GM18870 (cell line): ENCODE measurements around the gene TRAPPC2L.

Source experiments
- ATAC-seq: cut with Tn5 transposase; IDR thresholded peaks from one replicate; pipeline ENCODE4 v1.9.1; 2021; ENCODE audit warnings: moderate library complexity; ENCODE audit not compliant: unreplicated experiment

TRAPPC2L gene

DNA sequence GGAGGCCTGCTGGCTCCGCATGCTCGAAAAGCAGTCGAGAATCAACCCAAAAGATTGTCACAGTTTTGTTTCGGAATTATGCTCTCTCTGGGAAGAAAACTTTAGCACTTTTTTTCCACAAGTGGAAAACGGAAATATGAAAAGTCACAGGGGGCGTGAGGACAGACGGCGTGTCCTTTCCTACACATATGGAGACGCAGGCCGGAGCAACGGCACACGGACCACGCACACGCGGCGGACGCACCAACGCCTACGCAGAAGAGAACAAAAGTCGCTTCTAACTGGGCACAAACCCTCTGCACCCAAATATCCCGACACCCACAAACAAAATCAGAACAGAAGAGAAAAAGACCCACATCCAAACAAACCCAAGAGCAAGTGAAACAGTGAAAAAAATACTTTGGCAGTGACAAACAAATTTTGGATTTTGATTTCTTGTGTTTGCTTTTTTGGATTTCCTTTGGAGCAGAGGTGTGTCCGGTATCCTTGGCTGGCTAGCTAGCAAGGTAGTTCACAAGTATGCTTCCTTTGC is 18.8 kb downstream of the TRAPPC2L start:
- no peak for ATAC-seq

GRCh38 chr16:88876942-88877526 is 20.1 kb downstream of the TRAPPC2L start:
- ATAC-seq = no peak

- ATAC-seq = no peak
Measured at GRCh38 chr16:88877564-88878289, 20.8 kb downstream of the TRAPPC2L start.

- no peak for ATAC-seq
Measured at GRCh38 chr16:88878356-88878755, 21.4 kb downstream of the TRAPPC2L start.

DNA sequence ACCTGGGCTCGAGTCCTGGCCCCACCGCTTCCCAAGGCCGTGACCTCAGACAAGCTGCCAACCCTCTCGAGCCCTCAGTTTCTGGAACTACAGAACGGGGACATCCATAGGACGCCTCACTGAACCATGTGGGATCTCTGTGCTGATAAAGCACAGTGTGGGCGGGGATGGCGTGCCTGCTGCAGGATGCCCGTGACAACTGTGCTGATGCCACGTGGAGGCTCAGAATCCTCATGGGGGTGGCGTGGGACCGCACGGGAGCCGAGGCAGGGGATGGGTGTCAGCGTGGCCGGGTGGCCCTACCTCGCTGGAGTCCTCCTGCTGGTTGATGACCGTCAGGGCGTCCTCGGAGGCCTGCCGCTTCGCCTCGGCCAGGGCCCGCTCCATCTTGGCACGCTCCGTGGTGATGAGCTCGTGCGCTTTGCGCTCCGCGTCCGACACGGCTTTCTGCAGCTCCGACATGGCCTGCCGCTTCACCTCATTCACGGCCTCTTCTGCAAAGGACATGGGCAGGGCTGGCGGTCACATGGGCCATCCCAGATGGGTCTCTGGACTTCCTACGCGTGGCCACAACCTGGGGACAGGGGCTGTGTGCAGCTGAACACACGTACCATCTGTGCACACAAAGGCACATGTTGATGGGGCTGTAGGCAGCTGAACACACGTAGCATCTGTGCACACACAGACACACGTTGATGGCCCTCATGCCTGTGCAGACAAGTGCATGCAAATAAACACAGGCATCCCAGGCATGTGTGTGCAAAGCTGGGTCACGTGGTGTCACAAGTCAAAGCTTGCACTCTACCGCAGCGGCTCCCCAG is 22.2 kb downstream of the TRAPPC2L start:
- no peak for ATAC-seq

- ATAC-seq = no peak
Measured at GRCh38 chr16:88879788-88880055, 22.8 kb downstream of the TRAPPC2L start.

DNA sequence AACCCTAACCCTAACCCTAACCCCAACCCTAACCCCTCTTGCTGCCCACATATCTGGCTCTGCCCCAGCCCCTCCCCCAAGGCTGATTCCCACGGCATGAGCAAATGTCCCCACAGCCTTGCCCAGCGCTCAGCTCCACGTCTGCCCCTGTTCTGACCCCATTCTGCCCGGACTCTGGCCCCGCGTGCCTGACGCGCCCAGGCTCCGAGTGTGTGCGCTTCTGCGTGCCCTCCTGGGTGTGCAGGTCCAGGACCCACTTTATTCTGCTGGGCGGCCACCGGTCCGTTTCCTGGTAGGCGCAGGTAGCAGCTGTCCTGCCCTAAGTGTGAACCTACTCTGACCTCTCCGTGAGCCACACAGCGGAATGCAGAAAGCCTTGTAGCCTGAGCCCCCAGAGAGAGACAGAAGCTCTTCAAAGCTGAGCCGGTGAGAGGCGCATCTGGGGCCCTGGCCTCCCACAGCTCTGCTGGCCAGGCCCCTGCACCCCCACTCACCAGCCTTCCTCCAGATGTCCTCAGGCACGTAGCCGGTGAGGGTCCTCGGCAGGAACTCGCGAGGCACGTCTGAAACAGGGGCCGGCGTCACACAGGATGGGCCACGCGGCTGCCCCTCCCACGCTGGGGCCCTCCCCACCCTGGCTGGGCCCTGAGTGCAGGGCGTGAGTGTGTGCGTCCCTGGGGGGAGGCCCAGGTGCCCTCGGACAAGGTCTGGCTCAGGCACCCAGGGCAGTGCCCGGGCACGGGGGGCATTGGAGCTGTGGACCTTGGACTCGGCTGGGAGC is 23.5 kb downstream of the TRAPPC2L start:
- no peak for ATAC-seq

GRCh38 chr16:88881007-88881615 is 24.2 kb downstream of the TRAPPC2L start:
- no peak for ATAC-seq

DNA sequence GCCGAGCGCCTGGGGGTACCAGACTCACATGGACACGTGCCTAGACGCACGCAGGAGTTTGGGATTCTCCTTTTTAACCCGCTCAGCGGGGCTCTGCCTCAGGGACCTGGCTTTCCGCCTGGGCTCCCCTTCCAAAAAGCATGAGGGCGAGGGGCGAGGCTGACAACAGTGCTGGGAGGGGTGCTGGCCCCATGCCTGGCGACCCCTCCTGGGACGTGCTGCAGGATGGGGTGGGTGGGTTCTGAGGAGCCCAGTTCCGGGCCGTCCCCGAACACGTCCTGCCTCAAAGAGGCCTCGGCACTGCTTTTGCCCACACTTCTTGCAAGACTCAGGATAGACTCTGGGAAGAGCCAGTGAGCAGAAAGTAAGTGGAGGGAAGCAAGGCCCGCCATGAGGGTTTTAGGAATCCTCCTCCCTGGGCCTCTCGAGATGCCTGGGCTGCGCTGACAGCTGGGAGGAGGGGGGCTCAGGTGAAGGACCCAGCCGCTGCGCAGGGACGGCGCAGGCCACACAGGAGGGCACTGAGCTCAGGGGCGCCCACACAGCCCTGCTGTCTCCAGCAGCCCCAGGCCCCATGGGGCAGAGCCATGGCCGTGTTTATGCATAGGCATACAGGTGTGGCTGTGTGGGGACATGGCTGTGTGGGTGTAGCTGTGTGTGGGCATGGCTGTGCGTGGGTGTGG is 24.9 kb downstream of the TRAPPC2L start:
- no peak for ATAC-seq

DNA sequence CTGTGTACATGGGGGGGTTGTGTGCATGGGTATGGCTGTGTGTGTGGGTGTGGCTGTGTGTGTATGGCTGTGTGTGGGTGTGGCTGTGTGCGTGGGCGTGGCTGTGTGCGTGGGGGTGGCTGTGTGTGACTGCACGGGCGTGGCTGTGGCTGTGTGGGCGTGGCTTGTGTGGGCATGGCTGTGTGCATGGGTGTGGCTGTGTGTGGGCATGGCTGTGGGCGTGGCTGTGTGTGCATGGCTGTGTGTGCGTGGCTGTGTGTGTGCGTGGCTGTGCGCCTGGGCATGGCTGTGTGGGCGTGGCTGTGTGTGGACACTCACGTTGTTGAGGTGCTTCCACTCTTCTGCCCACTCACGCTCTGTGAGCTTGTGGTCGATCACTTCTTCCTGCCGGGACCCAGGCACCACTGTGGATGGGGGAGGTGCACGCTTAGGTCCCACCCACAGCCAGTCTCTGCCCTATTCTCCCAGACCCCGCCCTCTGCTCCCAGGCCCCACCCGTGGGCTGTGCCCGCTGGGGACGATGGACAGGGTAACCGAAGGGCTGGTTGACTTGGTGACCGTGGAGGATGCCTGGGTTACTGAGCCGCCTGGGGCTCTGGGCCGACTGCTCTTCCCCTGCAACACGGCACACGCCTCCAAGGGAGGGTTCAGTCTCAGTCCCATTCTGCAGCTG is 25.6 kb downstream of the TRAPPC2L start:
- ATAC-seq = no peak

DNA sequence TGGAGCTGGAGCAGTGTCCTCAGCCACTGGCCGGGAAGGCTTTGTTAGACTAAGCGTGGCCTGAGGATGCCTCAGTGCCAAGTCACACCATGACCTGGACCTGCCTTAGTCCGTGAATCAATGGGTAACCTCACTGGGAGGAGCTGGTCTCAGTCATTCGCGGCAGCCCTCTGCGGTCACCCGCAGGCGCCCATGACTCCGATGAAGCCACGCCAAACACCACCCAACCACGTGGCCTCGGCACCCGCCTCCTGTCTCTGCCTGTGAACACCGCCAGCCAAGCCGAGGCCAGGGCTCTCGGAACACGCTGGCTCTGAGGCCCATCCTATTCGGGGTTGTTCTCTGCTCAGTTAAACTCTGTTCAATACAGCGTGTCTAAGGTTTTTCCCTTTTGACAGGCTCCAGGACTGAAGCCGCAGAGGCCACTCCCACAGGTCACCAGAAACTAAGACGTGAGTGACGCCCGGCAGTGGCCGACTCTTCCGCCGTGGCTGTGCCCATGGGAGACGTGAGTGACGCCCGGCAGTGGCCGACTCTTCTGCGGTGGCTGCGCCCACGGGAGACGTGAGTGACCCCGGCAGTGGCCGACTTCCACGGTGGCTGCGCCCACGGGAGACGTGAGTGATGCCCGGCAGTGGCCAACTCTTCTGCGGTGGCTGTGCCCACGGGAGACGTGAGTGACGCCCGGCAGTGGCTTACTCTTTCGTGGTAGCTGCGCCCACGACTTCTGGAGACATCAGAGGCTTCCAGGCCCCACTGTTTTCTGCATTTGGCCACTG is 26.4 kb downstream of the TRAPPC2L start:
- no peak for ATAC-seq

- ATAC-seq = no peak
Measured at GRCh38 chr16:88883946-88884345, 27.0 kb downstream of the TRAPPC2L start.

DNA sequence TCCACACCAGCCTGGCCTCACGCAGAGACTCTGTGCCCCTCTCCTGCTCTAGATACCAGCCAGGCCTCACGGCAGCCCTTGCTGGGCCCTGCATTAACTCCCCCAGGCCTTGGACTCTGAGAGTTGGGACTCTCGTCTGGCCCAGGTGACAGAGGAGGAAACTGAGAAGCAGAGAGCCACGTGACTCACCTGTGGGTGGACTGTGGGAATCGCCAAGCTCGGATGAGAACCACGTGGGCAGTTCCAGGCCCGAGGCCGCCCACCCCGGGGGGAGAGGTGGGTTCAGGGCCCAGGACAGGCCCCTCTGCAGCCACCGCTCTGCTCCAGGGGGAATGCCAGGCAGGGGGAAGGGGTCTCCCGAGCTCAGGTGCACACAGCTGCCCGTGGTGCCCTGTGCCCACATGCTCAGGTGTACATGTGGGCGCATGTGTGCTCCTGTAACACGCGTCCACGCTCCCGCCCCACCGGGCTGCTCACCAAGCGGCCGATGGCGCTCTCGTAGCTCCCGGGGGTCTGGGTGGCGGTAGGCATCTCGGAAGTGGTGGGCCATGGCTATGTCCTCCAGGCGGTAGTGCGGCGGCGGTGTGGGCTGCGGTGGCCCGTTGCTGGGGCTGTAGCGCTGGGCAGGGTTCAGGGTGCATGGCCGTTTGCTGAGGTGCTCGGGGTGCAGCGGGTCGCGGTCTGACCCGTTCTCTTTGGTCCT is 27.8 kb downstream of the TRAPPC2L start:
- no peak for ATAC-seq

DNA sequence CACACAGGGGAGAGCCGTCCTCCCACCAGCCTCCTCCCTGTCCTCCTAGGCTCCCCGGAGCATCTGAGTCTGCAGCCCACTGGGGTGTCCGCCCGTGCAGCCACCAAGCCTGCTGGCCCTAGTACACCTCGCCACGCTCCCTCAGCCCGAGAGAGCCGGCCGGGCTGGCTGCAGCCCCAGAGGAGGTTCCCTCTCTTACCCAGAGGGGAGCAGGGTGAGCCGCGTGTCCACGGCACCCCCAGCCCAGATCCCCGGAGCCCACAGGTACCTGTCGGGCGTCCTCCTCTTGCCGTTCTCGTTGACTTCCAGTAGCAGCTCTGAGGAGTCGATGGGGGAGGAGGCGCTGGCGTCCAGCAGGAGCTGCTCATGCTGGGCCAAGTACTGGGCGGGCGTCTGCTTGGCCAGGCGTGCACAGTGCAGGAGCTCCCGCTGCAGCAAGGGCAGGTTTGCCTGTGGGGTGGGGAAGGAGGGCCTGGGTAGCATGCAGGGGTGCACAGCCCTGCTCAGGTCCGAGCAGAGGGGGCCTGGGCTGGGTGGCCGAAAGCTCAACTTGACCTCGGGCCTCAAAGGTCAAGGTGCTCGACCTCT is 28.9 kb downstream of the TRAPPC2L start:
- ATAC-seq = no peak

DNA sequence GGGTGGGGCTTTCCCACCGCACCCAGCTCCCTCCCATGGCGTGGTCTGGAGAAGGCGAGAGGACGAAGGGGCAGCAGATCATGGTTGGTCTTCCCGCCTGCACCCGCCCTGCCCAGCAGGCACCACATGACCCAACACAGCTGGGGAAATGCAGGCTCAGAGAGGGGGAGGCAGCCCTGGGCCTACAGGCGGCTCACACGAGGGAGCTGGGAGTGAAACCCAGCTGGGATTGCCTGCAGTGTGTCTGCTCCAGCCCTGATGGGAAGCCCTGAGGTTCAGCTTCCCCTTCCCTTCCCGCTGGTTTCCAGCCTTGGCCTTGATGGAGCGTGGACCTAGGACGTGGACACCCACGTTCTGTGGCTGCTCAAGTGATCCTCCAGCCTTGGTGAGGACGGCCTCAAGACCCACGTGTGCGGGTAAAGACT is 29.5 kb downstream of the TRAPPC2L start:
- no peak for ATAC-seq

- no peak for ATAC-seq
Measured at GRCh38 chr16:88886845-88887521, 30.1 kb downstream of the TRAPPC2L start.

DNA sequence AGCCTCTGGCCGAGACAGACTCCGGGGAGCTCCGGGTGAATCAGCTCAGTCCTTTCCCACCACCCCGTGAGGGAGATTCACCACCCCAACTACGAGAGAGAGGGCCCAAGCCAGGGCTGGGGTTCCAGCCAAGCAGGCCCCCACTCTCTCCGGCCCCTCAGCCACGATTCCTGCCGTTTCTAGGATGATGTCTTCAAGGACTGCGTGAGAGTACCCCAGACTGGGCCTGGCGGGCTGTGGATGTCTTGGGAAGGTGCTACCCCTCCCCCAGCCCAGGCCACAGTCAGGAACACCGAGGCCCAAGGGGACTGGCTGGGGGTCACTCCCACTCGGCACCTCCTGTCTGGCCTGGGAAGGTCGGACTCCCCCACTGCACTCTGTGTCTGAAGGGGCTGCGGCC is 31.1 kb downstream of the TRAPPC2L start:
- no peak for ATAC-seq
